RWPE2 (cell line): Measurements from ENCODE around the gene ZNF317.
"Not testable (repeated sequence)": the region's sequence is repeated elsewhere in the genome, so short reads cannot be mapped to it uniquely, and the experiment has no call there.

Source experiments
- ATAC-seq: fragments of 200-7000 bp; cut with Tn5 transposase; 3 replicates; pipeline ENCODE4 v1.9.1; 2021; ENCODE audit warnings: low read depth
- DNase-seq: peaks from one replicate; pipeline ENCODE4 v3.0.0-alpha.2; 2020; ENCODE audit warnings: low spot score
- H3K27ac ChIP-seq: fragments of 450-650 bp; 2 replicates; pipeline ENCODE4 v1.5.1; 2017; ENCODE audit warnings: mild to moderate bottlenecking; ENCODE audit not compliant: poor library complexity, severe bottlenecking
- H3K27me3 ChIP-seq: fragments of 250-450 bp; sonication (Bioruptor Pico); 2 replicates; pipeline ENCODE4 v1.5.1; 2021; ENCODE audit warnings: mild to moderate bottlenecking, moderate library complexity; ENCODE audit not compliant: insufficient read depth, poor library complexity, severe bottlenecking
- H3K36me3 ChIP-seq: fragments of 250-450 bp; sonication (Bioruptor Pico); 2 replicates; pipeline ENCODE4 v1.5.1; 2020; ENCODE audit warnings: low read depth, mild to moderate bottlenecking, moderate library complexity
- H3K4me1 ChIP-seq: fragments of 250-450 bp; sonication (Bioruptor Pico); 2 replicates; pipeline ENCODE4 v1.5.1; 2021; ENCODE audit warnings: mild to moderate bottlenecking, moderate library complexity; ENCODE audit not compliant: insufficient read depth, poor library complexity, severe bottlenecking
- H3K4me3 ChIP-seq: fragments of 250-450 bp; sonication (Bioruptor Pico); 2 replicates; pipeline ENCODE4 v1.5.1; 2021; ENCODE audit warnings: mild to moderate bottlenecking, moderate library complexity; ENCODE audit not compliant: severe bottlenecking
- H3K9me3 ChIP-seq: fragments of 250-450 bp; sonication (Bioruptor Pico); 2 replicates; pipeline ENCODE4 v1.5.1; 2021; ENCODE audit warnings: mild to moderate bottlenecking, moderate library complexity; ENCODE audit not compliant: severe bottlenecking
- TF ChIP-seq, protein P1 (sequence below): fragments of 450-650 bp; IDR thresholded peaks from one replicate; pipeline ENCODE4 v1.5.1; 2017; ENCODE audit warnings: mild to moderate bottlenecking, moderate library complexity; ENCODE audit not compliant: poor library complexity, severe bottlenecking

The ZNF317 gene

DNA sequence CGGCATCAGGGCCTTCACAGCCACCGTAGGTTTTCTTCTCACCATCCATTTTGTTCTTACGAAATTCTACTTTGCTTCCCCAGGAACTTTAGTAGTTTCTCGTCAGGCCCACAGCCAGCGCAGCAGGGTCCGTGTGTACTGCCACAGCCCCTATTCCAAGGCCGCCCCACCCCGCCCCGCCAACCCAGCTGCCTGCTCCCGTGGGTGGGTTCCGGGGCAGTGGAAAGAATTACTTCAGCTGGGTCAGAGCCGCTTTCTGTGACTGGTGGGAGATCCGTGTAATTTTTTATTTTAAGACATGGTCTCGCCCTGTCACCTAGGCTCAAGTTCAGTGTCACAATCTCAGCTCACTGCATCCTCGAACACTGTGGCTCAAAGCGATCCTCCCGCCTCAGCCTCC is 42.8 kb downstream of the ZNF317 start:
- TF ChIP-seq, protein P1, sequence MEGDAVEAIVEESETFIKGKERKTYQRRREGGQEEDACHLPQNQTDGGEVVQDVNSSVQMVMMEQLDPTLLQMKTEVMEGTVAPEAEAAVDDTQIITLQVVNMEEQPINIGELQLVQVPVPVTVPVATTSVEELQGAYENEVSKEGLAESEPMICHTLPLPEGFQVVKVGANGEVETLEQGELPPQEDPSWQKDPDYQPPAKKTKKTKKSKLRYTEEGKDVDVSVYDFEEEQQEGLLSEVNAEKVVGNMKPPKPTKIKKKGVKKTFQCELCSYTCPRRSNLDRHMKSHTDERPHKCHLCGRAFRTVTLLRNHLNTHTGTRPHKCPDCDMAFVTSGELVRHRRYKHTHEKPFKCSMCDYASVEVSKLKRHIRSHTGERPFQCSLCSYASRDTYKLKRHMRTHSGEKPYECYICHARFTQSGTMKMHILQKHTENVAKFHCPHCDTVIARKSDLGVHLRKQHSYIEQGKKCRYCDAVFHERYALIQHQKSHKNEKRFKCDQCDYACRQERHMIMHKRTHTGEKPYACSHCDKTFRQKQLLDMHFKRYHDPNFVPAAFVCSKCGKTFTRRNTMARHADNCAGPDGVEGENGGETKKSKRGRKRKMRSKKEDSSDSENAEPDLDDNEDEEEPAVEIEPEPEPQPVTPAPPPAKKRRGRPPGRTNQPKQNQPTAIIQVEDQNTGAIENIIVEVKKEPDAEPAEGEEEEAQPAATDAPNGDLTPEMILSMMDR = no peak
- Histone ChIP-seq H3K9me3 (no peaks in the 10 kb centered on the region), H3K4me3 (no peak overlapping the region), H3K4me1 (no peaks in the 10 kb centered on the region), H3K36me3 (no peaks in the 10 kb centered on the region), H3K27ac (no peak overlapping the region), H3K27me3 (no peaks in the 10 kb centered on the region)
- ATAC-seq = no peak
- no peak for DNase-seq

DNA sequence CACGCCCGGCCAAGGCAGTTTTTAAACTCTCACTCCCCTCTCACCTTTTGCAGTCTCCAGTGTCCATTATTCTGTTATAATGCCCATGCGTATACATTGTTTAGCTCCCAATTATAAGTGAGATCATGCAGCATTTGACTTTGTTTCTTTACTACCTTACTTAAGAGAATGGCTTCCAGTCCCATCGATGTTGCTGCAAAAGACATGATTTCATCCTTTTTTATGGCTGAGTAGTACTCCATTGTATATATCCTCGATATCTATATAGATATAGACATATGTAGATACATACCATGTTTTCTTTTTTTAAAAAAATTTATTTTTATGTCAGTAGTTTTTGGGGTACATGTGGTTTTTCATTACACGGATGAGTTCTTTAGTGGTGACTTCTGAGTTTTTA is 47.0 kb downstream of the ZNF317 start:
- no peak for DNase-seq
- H3K36me3 ChIP-seq = no peaks in the 10 kb centered on the region
- no peaks in the 10 kb centered on the region for H3K27me3 ChIP-seq
- H3K27ac ChIP-seq = no peak overlapping the region
- no peak for ATAC-seq
- no peak overlapping the region for H3K4me3 ChIP-seq
- TF ChIP-seq, protein P1 = no peak
- H3K9me3 ChIP-seq = no peaks in the 10 kb centered on the region
- H3K4me1 ChIP-seq = no peaks in the 10 kb centered on the region

DNA sequence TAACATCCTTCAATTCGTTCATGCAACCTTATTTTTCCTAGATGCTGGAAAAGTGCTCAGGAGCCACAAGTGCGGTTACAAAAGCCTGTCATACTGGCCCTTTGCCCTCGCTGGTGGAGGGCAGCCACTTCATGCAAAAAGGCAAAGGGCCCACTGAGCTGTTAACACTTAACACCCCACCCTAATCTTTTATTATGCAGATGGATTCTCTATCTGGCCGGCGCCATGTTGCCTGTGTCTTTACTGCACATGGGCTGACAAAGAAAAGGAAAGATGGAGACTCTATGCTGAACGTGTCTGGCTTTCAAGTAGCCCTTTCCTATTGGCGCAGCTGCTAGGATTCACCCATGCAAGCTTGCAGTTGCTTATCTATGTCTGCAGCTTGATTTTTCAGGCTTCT is 49.3 kb downstream of the ZNF317 start:
- TF ChIP-seq, protein P1 = no peak
- DNase-seq = no peak
- no peaks in the 10 kb centered on the region for H3K9me3 ChIP-seq
- no peak overlapping the region for H3K27ac ChIP-seq
- H3K4me3 ChIP-seq = no peak overlapping the region
- no peaks in the 10 kb centered on the region for H3K4me1 ChIP-seq
- ATAC-seq = no peak
- H3K36me3 ChIP-seq = no peaks in the 10 kb centered on the region
- no peaks in the 10 kb centered on the region for H3K27me3 ChIP-seq

DNA sequence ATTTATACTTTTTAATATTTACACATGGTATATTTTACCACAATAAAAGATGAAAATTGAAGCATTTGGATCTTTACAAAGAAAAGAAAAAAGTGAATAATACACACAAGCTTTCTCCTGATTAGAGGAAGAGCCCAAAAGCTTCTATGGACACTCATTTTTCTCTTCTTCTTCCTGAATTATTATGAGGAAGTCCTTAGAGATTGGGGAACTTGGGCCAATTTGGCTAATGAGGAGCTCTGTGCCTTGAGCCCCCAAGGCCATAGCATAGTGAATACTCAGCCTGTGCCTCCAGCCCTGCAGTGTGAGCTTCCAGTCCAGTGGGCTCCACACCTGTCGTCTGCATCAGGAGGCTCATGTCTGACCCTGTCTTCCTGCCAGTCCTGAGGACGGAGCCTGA is 57.8 kb downstream of the ZNF317 start:
- not testable (repeated sequence) for H3K4me1 ChIP-seq, DNase-seq, H3K36me3 ChIP-seq, ATAC-seq, H3K4me3 ChIP-seq, H3K9me3 ChIP-seq, H3K27me3 ChIP-seq, H3K27ac ChIP-seq

DNA sequence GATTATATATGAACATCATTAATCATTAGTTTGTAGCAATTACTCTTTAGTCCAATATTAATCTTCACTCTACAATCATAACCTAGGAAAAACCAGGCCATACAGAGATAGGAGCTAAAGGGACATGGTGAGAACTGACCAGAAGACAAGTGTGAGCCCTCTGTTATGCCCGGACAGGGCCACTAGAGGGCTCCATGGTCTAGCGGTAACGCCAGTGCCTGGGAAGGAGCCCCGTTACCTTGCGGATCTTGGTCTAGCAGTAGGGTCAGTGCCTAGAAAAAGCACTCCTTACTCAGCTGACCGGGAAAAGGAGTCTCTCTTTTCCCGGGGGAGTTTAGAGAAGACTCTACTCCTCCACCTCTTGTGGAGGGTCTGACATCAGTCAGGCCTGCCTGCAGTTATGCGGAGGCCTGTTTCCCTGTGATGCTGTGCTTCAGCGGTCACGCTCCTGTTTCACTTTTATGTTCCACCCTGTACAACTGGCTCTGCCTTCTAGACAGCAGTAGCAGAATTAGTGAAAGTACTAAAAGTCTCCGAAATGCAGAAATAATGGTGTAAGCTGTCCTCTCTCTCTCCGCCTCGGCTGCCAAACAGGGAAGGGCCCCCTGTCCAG is 65.4 kb downstream of the ZNF317 start:
- ATAC-seq (peak; percentile 61; the same call in 2 of the 3 replicates), DNase-seq (no peak)
- no peaks in the 10 kb centered on the region for H3K4me1 ChIP-seq
- peaks cover 3% of the 10 kb centered on the region for H3K27me3 ChIP-seq
- peak overlapping the region; percentile 8 for H3K4me3 ChIP-seq
- TF ChIP-seq, protein P1 = peak; percentile 86
- H3K36me3 ChIP-seq = no peaks in the 10 kb centered on the region
- H3K9me3 ChIP-seq = no peaks in the 10 kb centered on the region
- no peak overlapping the region for H3K27ac ChIP-seq
